Endometrium (tissue), 2 donors: ENCODE data around the gene CAST.

Experiments
- FAIRE-seq: peaks from 2 replicates; lab custom pipeline; 2012; peaks lifted over from hg19 to GRCh38; lab: Jason Lieb, UNC
- donor health status: control.
- donor health status: control.

The CAST gene

GRCh38 chr5:96819806-96820205 lies 157.6 kb downstream of the CAST start:
- no peak for FAIRE-seq

- FAIRE-seq, result no peak
These were observed 159.2 kb downstream of the CAST start for GRCh38 chr5:96821260-96821916.

- FAIRE-seq, result no peak
These were observed 160.7 kb downstream of the CAST start for GRCh38 chr5:96822686-96823459.

- FAIRE-seq, result no peak
These were observed 161.8 kb downstream of the CAST start for GRCh38 chr5:96823900-96824380.
